ENCODE data around the gene DUSP19. TPM values are rescaled to one million over a fixed set of nuclear protein-coding genes. Genes with fewer than 3 reads are reported as not detected.

DUSP19 gene
- total and polyA plus RNA-seq, 4 donors, result 0.27 to 2.2 (median 0.68) TPM

DNA sequence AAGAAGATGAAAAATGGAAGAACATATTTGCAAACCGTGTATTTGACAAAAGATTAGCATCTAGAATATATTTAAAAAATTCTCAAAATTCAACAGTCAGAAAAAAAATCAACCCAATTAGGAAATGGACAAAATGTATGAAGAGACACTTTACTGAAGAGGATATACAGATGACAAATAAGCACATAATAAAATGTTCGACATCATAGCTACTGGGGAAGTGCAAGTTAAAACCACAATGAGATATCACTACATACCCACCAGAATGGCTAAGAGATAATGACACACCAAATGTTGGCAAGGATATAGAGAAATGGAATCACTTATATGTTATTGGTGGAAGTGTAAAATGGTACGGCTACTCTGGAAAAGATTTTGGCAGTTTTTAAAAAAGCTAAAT lies 34.0 kb downstream of the DUSP19 start:
- no peaks in the 10 kb centered on the region for H3K36me3 ChIP-seq (ENCODE audit: control insufficient read depth in 4 of 4, insufficient read depth in 3 of 4, low read depth in 1 of 4, low read length in 3 of 4)
- H3K27ac ChIP-seq (ENCODE audit: low read depth in 1 of 2, low read length in 2 of 2), result no peak overlapping the region
- no peak for DNase-seq (ENCODE audit: low spot score)
- H3K9ac ChIP-seq (ENCODE audit: low read depth in 1 of 2, low read length in 2 of 2), result no peak overlapping the region
- peaks cover 0 to 2% (median 0%) of the 10 kb centered on the region in 4 donors for H3K27me3 ChIP-seq (ENCODE audit: control insufficient read depth in 4 of 4, insufficient read depth in 4 of 4, low read length in 3 of 4)
- TF ChIP-seq HNF4A (conservative IDR thresholded peaks at IDR 0.05) (no peak), SP1 (IDR thresholded peaks at IDR 0.05) (no peak), RXRA (IDR thresholded peaks at IDR 0.05) (no peak), FOXA2 (IDR thresholded peaks at IDR 0.05) (no peak), GABPA (IDR thresholded peaks at IDR 0.05 in 1 of 2, conservative IDR thresholded peaks at IDR 0.05 in 1 of 2) (no peak), HNF4G (IDR thresholded peaks at IDR 0.05) (no peak), TAF1 (conservative IDR thresholded peaks at IDR 0.05) (no peak), JUND (IDR thresholded peaks at IDR 0.05) (no peak), RAD21 (IDR thresholded peaks at IDR 0.05) (no peak), YY1 (IDR thresholded peaks at IDR 0.05) (no peak)
- TF ChIP-seq, protein P1, sequence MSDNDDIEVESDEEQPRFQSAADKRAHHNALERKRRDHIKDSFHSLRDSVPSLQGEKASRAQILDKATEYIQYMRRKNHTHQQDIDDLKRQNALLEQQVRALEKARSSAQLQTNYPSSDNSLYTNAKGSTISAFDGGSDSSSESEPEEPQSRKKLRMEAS (IDR thresholded peaks at IDR 0.05), result no peak
- TF ChIP-seq, protein P2, sequence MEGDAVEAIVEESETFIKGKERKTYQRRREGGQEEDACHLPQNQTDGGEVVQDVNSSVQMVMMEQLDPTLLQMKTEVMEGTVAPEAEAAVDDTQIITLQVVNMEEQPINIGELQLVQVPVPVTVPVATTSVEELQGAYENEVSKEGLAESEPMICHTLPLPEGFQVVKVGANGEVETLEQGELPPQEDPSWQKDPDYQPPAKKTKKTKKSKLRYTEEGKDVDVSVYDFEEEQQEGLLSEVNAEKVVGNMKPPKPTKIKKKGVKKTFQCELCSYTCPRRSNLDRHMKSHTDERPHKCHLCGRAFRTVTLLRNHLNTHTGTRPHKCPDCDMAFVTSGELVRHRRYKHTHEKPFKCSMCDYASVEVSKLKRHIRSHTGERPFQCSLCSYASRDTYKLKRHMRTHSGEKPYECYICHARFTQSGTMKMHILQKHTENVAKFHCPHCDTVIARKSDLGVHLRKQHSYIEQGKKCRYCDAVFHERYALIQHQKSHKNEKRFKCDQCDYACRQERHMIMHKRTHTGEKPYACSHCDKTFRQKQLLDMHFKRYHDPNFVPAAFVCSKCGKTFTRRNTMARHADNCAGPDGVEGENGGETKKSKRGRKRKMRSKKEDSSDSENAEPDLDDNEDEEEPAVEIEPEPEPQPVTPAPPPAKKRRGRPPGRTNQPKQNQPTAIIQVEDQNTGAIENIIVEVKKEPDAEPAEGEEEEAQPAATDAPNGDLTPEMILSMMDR (IDR thresholded peaks at IDR 0.05; ENCODE audit: low read depth, low read length, missing input control), result no peak
- TF ChIP-seq, protein P3, sequence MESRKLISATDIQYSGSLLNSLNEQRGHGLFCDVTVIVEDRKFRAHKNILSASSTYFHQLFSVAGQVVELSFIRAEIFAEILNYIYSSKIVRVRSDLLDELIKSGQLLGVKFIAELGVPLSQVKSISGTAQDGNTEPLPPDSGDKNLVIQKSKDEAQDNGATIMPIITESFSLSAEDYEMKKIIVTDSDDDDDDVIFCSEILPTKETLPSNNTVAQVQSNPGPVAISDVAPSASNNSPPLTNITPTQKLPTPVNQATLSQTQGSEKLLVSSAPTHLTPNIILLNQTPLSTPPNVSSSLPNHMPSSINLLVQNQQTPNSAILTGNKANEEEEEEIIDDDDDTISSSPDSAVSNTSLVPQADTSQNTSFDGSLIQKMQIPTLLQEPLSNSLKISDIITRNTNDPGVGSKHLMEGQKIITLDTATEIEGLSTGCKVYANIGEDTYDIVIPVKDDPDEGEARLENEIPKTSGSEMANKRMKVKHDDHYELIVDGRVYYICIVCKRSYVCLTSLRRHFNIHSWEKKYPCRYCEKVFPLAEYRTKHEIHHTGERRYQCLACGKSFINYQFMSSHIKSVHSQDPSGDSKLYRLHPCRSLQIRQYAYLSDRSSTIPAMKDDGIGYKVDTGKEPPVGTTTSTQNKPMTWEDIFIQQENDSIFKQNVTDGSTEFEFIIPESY (IDR thresholded peaks at IDR 0.05), result no peak
- no peak overlapping the region for H3K4me3 ChIP-seq (ENCODE audit: low read depth in 1 of 3, low read length in 3 of 3)
- H3K4me1 ChIP-seq (ENCODE audit: control insufficient read depth in 4 of 4, insufficient read depth in 4 of 4, low read length in 3 of 4), result no peaks in the 10 kb centered on the region
- WGBS, result 90% methylated on average over 3 of the region's 3 CpGs
- H3K9me3 ChIP-seq (ENCODE audit: control insufficient read depth in 4 of 4, low read length in 3 of 4), result no peaks in the 10 kb centered on the region

DNA sequence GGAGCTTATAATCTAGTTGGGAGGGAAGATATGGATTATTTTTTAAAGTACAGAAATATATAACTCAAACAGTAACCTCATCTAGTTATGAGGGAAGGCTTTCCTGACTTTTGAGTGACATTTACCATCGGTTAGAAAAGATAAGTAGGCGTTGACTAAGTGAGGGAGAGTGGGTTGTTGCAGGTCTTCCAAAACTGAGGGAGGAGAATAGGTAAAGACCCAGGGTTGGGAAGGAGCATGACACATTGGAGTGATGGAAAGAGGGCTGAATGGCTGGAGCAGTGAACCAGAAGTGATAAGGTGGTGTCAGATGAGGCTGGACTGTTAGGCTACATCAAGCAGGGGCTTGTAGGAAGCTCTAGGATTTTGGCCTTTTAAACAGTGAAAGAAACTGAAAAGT lies 35.1 kb downstream of the DUSP19 start:
- Histone ChIP-seq H3K9ac (ENCODE audit: low read depth in 1 of 2, low read length in 2 of 2) (no peak overlapping the region), H3K4me1 (ENCODE audit: control insufficient read depth in 4 of 4, insufficient read depth in 4 of 4, low read length in 3 of 4) (no peaks in the 10 kb centered on the region), H3K36me3 (ENCODE audit: control insufficient read depth in 4 of 4, insufficient read depth in 3 of 4, low read depth in 1 of 4, low read length in 3 of 4) (no peaks in the 10 kb centered on the region), H3K27me3 (ENCODE audit: control insufficient read depth in 4 of 4, insufficient read depth in 4 of 4, low read length in 3 of 4) (peaks cover 0 to 2% (median 0%) of the 10 kb centered on the region in 4 donors), H3K27ac (ENCODE audit: low read depth in 1 of 2, low read length in 2 of 2) (no peak overlapping the region), H3K4me3 (ENCODE audit: low read depth in 1 of 3, low read length in 3 of 3) (no peak overlapping the region), H3K9me3 (ENCODE audit: control insufficient read depth in 4 of 4, low read length in 3 of 4) (no peaks in the 10 kb centered on the region)
- WGBS, result 65% methylated on average over 2 of the region's 2 CpGs
- TF ChIP-seq, protein P4, sequence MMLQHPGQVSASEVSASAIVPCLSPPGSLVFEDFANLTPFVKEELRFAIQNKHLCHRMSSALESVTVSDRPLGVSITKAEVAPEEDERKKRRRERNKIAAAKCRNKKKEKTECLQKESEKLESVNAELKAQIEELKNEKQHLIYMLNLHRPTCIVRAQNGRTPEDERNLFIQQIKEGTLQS (IDR thresholded peaks at IDR 0.05), result no peak
- TF ChIP-seq NR2F2 (IDR thresholded peaks at IDR 0.05) (no peak), TAF1 (conservative IDR thresholded peaks at IDR 0.05) (no peak), GABPA (IDR thresholded peaks at IDR 0.05 in 1 of 2, conservative IDR thresholded peaks at IDR 0.05 in 1 of 2) (no peak)
- TF ChIP-seq, protein P5, sequence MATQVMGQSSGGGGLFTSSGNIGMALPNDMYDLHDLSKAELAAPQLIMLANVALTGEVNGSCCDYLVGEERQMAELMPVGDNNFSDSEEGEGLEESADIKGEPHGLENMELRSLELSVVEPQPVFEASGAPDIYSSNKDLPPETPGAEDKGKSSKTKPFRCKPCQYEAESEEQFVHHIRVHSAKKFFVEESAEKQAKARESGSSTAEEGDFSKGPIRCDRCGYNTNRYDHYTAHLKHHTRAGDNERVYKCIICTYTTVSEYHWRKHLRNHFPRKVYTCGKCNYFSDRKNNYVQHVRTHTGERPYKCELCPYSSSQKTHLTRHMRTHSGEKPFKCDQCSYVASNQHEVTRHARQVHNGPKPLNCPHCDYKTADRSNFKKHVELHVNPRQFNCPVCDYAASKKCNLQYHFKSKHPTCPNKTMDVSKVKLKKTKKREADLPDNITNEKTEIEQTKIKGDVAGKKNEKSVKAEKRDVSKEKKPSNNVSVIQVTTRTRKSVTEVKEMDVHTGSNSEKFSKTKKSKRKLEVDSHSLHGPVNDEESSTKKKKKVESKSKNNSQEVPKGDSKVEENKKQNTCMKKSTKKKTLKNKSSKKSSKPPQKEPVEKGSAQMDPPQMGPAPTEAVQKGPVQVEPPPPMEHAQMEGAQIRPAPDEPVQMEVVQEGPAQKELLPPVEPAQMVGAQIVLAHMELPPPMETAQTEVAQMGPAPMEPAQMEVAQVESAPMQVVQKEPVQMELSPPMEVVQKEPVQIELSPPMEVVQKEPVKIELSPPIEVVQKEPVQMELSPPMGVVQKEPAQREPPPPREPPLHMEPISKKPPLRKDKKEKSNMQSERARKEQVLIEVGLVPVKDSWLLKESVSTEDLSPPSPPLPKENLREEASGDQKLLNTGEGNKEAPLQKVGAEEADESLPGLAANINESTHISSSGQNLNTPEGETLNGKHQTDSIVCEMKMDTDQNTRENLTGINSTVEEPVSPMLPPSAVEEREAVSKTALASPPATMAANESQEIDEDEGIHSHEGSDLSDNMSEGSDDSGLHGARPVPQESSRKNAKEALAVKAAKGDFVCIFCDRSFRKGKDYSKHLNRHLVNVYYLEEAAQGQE (IDR thresholded peaks at IDR 0.05), result no peak
- TF ChIP-seq, protein P1 (IDR thresholded peaks at IDR 0.05), result no peak
- TF ChIP-seq, protein P2 (IDR thresholded peaks at IDR 0.05; ENCODE audit: low read depth, low read length, missing input control), result no peak
- no peak for DNase-seq (ENCODE audit: low spot score)

Data from liver (tissue), 9 donors.